GM06990 (cell line): ENCODE results near the gene HTR3D.
"Not testable (repeated sequence)": the region's sequence is repeated elsewhere in the genome, so short reads cannot be mapped to it uniquely, and the experiment has no call there.

ENCODE experiments used
- DNase-seq: peaks from one replicate; pipeline ENCODE4 v3.0.0-alpha.2; 2011; ENCODE audit not compliant: insufficient read length; ENCODE audit errors: extremely low read depth
- H3K27me3 ChIP-seq: replicated peaks from 2 replicates; pipeline ENCODE4 v1.6.0; 2011; ENCODE audit warnings: low read length; ENCODE audit not compliant: control insufficient read depth, insufficient read depth
- H3K36me3 ChIP-seq: 2 replicates; pipeline ENCODE4 v1.5.1; 2011; ENCODE audit warnings: low read length; ENCODE audit not compliant: control insufficient read depth, insufficient read depth
- H3K4me3 ChIP-seq: replicated peaks from 2 replicates; pipeline ENCODE4 v1.5.1; 2011; ENCODE audit warnings: low read depth, mild to moderate bottlenecking, control low read depth, low read length
- CTCF ChIP-seq: IDR thresholded peaks from 2 replicates; pipeline ENCODE4 v1.5.1; 2011; ENCODE audit warnings: low read length, control low read depth, mild to moderate bottlenecking, inconsistent platforms; ENCODE audit not compliant: insufficient read depth, poor library complexity, severe bottlenecking

Gene HTR3D

GRCh38 chr3:184004476-184004875 is 27.1 kb upstream of the HTR3D start:
- Histone ChIP-seq H3K27me3 (no peaks in the 10 kb centered on the region), H3K36me3 (no peaks in the 10 kb centered on the region), H3K4me3 (no peak overlapping the region)
- TF ChIP-seq CTCF: no peak
- DNase-seq: no peak

GRCh38 chr3:184005941-184006507 is 25.5 kb upstream of the HTR3D start:
- no peak for TF ChIP-seq CTCF
- peak; percentile 39 for DNase-seq
- no peak overlapping the region for H3K4me3 ChIP-seq

GRCh38 chr3:184007143-184007813 is 24.3 kb upstream of the HTR3D start:
- DNase-seq, H3K36me3 ChIP-seq, H3K27me3 ChIP-seq, H3K4me3 ChIP-seq: not testable (repeated sequence)

More at GRCh38 chr3:184005941-184006507, 25.5 kb upstream of the HTR3D start:
- Histone ChIP-seq H3K36me3 (no peaks in the 10 kb centered on the region), H3K27me3 (no peaks in the 10 kb centered on the region)

- DNase-seq: no peak
- TF ChIP-seq CTCF: no peak
- no peaks in the 10 kb centered on the region for H3K36me3 ChIP-seq
These were observed 23.4 kb upstream of the HTR3D start for GRCh38 chr3:184008161-184008560.

GRCh38 chr3:184011230-184011876 is 20.2 kb upstream of the HTR3D start:
- Histone ChIP-seq H3K36me3 (no peaks in the 10 kb centered on the region), H3K4me3 (no peak overlapping the region), H3K27me3 (no peaks in the 10 kb centered on the region)
- no peak for TF ChIP-seq CTCF
- no peak for DNase-seq

More at GRCh38 chr3:184008161-184008560, 23.4 kb upstream of the HTR3D start:
- Histone ChIP-seq H3K4me3 (no peak overlapping the region), H3K27me3 (no peaks in the 10 kb centered on the region)
